Activated naive CD8-positive, alpha-beta T cell treated with anti-CD3 and anti-CD28 coated beads for 36 hours (primary cell): Measurements from ENCODE around the gene PRAMEF20. TPM values are rescaled to one million over a fixed set of nuclear protein-coding genes. Genes with fewer than 3 reads are reported as not detected.
"Not testable (repeated sequence)": the region's sequence is repeated elsewhere in the genome, so short reads cannot be mapped to it uniquely, and the experiment has no call there.

Experiments
- DNase-seq: peaks from one replicate; pipeline ENCODE4 v3.0.0; 2021
- H3K27ac Mint-ChIP-seq: one replicate; pipeline ENCODE4 v1.8.0; 2022; ENCODE audit warnings: mild to moderate bottlenecking, moderate library complexity, mixed read lengths
- H3K27me3 Mint-ChIP-seq: one replicate; pipeline ENCODE4 v1.8.0; 2022; ENCODE audit warnings: mild to moderate bottlenecking, mixed read lengths
- H3K36me3 Mint-ChIP-seq: one replicate; pipeline ENCODE4 v1.8.0; 2021; ENCODE audit warnings: mild to moderate bottlenecking, mixed read lengths
- H3K4me1 Mint-ChIP-seq: one replicate; pipeline ENCODE4 v1.8.0; 2021; ENCODE audit warnings: mixed read lengths
- H3K4me3 Mint-ChIP-seq: one replicate; pipeline ENCODE4 v1.8.0; 2022; ENCODE audit warnings: mild to moderate bottlenecking, moderate library complexity, mixed read lengths
- H3K9me3 Mint-ChIP-seq: one replicate; pipeline ENCODE4 v1.8.0; 2022; ENCODE audit warnings: mixed read lengths
- total RNA-seq, 2 experiments: library from RNA; stranded (reverse); gene quantifications; one replicate each; pipeline ENCODE4 v1.2.3, GENCODE V29; 2021

Gene PRAMEF20
- total RNA-seq, 2 experiments from 2014 or later, result not detected

- not testable (repeated sequence) for DNase-seq, H3K27me3 Mint-ChIP-seq, H3K27ac Mint-ChIP-seq, H3K4me1 Mint-ChIP-seq, H3K4me3 Mint-ChIP-seq, H3K36me3 Mint-ChIP-seq, H3K9me3 Mint-ChIP-seq
These were observed 29.0 kb downstream of the PRAMEF20 start for GRCh38 chr1:13439104-13439783.

- Mint-ChIP-seq H3K4me1 (no peaks in the 10 kb centered on the region), H3K27ac (no peak overlapping the region), H3K27me3 (no peaks in the 10 kb centered on the region), H3K9me3 (no peaks in the 10 kb centered on the region), H3K36me3 (no peaks in the 10 kb centered on the region), H3K4me3 (no peak overlapping the region)
- DNase-seq, result no peak
These were observed 33.2 kb downstream of the PRAMEF20 start for GRCh38 chr1:13443335-13443979.

GRCh38 chr1:13450204-13450603 is 40.0 kb downstream of the PRAMEF20 start:
- H3K9me3 Mint-ChIP-seq, result no peaks in the 10 kb centered on the region
- H3K4me3 Mint-ChIP-seq, result no peak overlapping the region
- H3K27me3 Mint-ChIP-seq, result no peaks in the 10 kb centered on the region
- DNase-seq, result no peak
- no peaks in the 10 kb centered on the region for H3K36me3 Mint-ChIP-seq
- H3K27ac Mint-ChIP-seq, result no peak overlapping the region
- H3K4me1 Mint-ChIP-seq, result no peaks in the 10 kb centered on the region

GRCh38 chr1:13451399-13451965 is 41.2 kb downstream of the PRAMEF20 start:
- no peak for DNase-seq
- Mint-ChIP-seq H3K27me3 (peaks cover 4% of the 10 kb centered on the region), H3K4me1 (no peaks in the 10 kb centered on the region), H3K4me3 (no peak overlapping the region), H3K36me3 (no peaks in the 10 kb centered on the region), H3K9me3 (no peaks in the 10 kb centered on the region), H3K27ac (no peak overlapping the region)

GRCh38 chr1:13456904-13457532 is 46.8 kb downstream of the PRAMEF20 start:
- no peak for DNase-seq

GRCh38 chr1:13461977-13462376 is 51.7 kb downstream of the PRAMEF20 start:
- Mint-ChIP-seq H3K36me3 (no peaks in the 10 kb centered on the region), H3K27ac (no peak overlapping the region), H3K9me3 (no peaks in the 10 kb centered on the region), H3K4me1 (no peaks in the 10 kb centered on the region), H3K4me3 (no peak overlapping the region), H3K27me3 (peaks cover 6% of the 10 kb centered on the region)
- DNase-seq, result no peak

More at GRCh38 chr1:13456904-13457532, 46.8 kb downstream of the PRAMEF20 start:
- Mint-ChIP-seq H3K4me1 (no peaks in the 10 kb centered on the region), H3K4me3 (no peak overlapping the region), H3K27me3 (peaks cover 4% of the 10 kb centered on the region), H3K36me3 (no peaks in the 10 kb centered on the region), H3K27ac (no peak overlapping the region), H3K9me3 (no peaks in the 10 kb centered on the region)

GRCh38 chr1:13462682-13463081 is 52.4 kb downstream of the PRAMEF20 start:
- Mint-ChIP-seq H3K36me3 (no peaks in the 10 kb centered on the region), H3K27me3 (peaks cover 6% of the 10 kb centered on the region), H3K4me3 (no peak overlapping the region), H3K4me1 (no peaks in the 10 kb centered on the region), H3K9me3 (no peaks in the 10 kb centered on the region), H3K27ac (no peak overlapping the region)
- no peak for DNase-seq

- no peak overlapping the region for H3K27ac Mint-ChIP-seq
- H3K4me3 Mint-ChIP-seq, result no peak overlapping the region
- H3K27me3 Mint-ChIP-seq, result peaks cover 6% of the 10 kb centered on the region
- H3K36me3 Mint-ChIP-seq, result no peaks in the 10 kb centered on the region
- H3K9me3 Mint-ChIP-seq, result no peaks in the 10 kb centered on the region
- H3K4me1 Mint-ChIP-seq, result no peaks in the 10 kb centered on the region
- DNase-seq, result no peak
These were observed 55.3 kb downstream of the PRAMEF20 start for GRCh38 chr1:13465515-13465914.

- H3K9me3 Mint-ChIP-seq, result no peaks in the 10 kb centered on the region
These were observed 59.1 kb downstream of the PRAMEF20 start for GRCh38 chr1:13469343-13469742.

More at GRCh38 chr1:13469343-13469742, 59.1 kb downstream of the PRAMEF20 start:
- H3K4me3 Mint-ChIP-seq, result no peak overlapping the region
- H3K27ac Mint-ChIP-seq, result no peak overlapping the region
- H3K36me3 Mint-ChIP-seq, result no peaks in the 10 kb centered on the region
- H3K27me3 Mint-ChIP-seq, result no peaks in the 10 kb centered on the region
- no peak for DNase-seq
- H3K4me1 Mint-ChIP-seq, result no peaks in the 10 kb centered on the region

Other genes with a start within 250 kb of the PRAMEF20 start
- not detected for gene HNRNPCL4, start 244.8 kb upstream of the PRAMEF20 start, total RNA-seq
- gene PRAMEF9, start 238.6 kb upstream of the PRAMEF20 start, total RNA-seq, result not detected
- gene PRAMEF13, start 209.0 kb upstream of the PRAMEF20 start, total RNA-seq, result not detected
- not detected for gene PRAMEF18, start 184.3 kb upstream of the PRAMEF20 start, total RNA-seq
- not detected for gene PRAMEF5, start 156.3 kb upstream of the PRAMEF20 start, total RNA-seq
- gene PRAMEF8, start 125.3 kb upstream of the PRAMEF20 start, total RNA-seq, result not detected
- not detected for gene PRAMEF33, start 106.9 kb upstream of the PRAMEF20 start, total RNA-seq
- not detected for gene PRAMEF15, start 94.9 kb upstream of the PRAMEF20 start, total RNA-seq
- not detected for gene PRAMEF14, start 63.3 kb upstream of the PRAMEF20 start, total RNA-seq
- not detected for gene PRAMEF19, start 38.5 kb upstream of the PRAMEF20 start, total RNA-seq
- gene PRAMEF17, start 20.8 kb upstream of the PRAMEF20 start, total RNA-seq, result not detected
- not detected for gene LRRC38, start 103.6 kb downstream of the PRAMEF20 start, total RNA-seq
- gene PDPN, start 173.4 kb downstream of the PRAMEF20 start, total RNA-seq, result not detected